AG08396 (cell line): ENCODE data around the gene SLC25A24.
"Not testable (repeated sequence)": the region's sequence is repeated elsewhere in the genome, so short reads cannot be mapped to it uniquely, and the experiment has no call there.

Experiments
- DNase-seq: peaks from one replicate; pipeline ENCODE4 v3.0.0; 2012; ENCODE audit warnings: low spot score, mixed read lengths

The SLC25A24 gene

DNA sequence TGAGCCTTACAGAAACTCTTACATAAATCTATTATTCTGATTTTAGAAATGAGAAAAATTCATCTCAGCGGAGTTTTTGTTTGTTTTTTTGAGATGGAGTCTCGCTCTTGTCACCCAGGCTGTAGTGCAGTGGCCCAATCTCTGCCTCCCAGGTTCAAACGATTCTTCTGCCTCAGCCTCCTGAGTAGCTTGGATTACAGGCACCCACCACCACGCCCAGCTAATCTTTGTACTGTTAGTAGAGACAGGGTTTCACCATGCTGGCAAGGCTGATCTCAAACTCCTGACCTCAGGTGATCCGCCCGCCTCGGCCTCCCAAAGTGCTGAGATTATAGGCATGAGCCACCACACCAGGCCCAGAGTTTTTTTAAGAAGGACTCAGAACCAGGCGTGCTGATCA lies 60.6 kb downstream of the SLC25A24 start:
- DNase-seq = not testable (repeated sequence)

DNA sequence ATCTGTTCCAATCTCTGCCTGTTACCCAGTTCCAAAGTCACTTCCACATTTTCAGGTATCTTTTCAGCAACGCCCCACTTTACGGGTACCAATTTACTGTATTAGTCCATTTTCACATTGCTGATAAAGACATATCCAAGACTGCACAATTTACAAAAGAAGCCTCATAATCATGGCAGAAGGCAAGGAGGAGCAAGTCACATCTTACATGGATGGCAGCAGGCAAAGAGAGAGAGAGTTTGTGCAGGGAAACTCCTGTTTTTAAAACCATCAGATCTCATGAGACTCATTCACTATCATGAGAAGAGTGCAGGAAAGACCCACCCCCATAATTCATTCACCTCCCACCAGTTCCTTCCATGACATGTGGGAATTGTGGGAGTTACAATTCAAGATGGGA lies 67.0 kb downstream of the SLC25A24 start:
- not testable (repeated sequence) for DNase-seq

GRCh38 chr1:108132367-108132766 lies 67.8 kb downstream of the SLC25A24 start:
- not testable (repeated sequence) for DNase-seq

- DNase-seq = not testable (repeated sequence)
Observed at GRCh38 chr1:108131281-108131680, 68.9 kb downstream of the SLC25A24 start.

- no peak for DNase-seq
Observed at GRCh38 chr1:108130794-108131193, 69.3 kb downstream of the SLC25A24 start.

DNA sequence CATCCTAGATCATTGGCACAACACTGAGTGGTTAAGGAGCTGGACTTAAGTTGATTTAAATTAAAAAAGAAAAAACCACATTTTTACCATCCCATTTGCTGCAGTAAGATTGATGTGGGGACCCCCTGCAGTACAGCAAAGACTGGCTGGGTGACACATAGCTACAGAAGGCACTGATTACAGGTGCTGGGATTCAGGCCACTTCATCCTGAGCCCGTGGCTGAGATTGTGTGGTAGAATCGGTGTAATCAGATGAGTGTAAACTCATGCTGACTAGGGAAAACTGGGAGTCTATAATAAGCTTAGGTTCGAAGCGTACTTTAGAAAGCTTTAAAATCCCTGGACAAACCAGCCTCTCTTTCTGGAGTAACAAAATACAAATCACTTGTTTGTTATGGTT lies 70.1 kb downstream of the SLC25A24 start:
- no peak for DNase-seq

- peak; percentile 74 for DNase-seq
Observed at GRCh38 chr1:108125312-108126138, 74.6 kb downstream of the SLC25A24 start.

DNA sequence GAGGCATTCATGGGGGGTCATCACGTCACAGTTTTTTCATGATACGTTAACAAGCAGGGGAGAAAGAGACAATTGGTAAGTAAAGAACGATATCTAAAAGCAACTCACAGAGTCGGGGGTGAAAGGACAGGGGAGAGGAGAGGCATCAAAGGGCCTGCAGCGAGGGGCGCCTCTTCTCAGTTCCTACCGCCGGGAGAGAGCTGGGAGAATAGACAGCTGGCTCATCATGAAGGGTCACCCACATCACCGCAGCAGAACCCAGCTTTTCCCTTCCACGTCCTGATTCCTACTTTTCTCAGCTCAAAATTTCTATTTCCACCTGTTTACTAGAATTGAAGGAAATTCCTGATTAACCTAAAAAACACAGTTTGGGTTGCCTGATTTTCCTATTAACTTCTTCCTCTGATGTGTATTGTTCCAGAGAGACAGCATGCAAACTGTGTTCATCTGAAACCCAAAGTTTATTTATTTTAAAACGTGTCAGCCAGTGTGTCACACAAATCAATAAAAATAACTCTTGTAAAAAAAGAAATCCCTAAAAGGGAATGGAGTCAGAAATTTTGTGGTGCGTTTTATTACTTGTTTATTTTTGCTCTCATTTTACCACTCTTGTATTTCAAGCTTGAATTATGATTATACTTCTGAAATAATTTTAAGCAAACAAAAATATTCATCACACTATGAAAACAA lies 75.4 kb downstream of the SLC25A24 start:
- no peak for DNase-seq

DNA sequence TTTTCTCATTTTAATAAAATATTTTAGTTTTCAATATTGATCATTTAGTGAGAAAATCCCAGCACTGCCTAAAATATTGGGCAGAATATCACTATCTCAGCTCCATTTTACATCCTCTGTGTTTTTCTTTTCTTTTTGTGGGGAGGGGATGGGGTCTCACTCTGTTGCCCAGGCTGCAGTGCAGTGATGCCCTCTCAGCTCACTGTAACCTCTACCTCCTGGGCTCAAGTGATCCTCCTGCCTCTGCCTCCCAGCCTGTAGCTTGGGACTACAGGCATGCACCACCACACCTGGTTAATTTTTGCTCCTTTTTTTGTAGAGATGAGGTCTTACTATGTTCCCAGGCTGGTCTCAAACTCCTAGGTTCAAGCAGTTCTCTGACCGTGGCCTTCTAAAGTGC lies 76.1 kb downstream of the SLC25A24 start:
- DNase-seq = no peak

DNA sequence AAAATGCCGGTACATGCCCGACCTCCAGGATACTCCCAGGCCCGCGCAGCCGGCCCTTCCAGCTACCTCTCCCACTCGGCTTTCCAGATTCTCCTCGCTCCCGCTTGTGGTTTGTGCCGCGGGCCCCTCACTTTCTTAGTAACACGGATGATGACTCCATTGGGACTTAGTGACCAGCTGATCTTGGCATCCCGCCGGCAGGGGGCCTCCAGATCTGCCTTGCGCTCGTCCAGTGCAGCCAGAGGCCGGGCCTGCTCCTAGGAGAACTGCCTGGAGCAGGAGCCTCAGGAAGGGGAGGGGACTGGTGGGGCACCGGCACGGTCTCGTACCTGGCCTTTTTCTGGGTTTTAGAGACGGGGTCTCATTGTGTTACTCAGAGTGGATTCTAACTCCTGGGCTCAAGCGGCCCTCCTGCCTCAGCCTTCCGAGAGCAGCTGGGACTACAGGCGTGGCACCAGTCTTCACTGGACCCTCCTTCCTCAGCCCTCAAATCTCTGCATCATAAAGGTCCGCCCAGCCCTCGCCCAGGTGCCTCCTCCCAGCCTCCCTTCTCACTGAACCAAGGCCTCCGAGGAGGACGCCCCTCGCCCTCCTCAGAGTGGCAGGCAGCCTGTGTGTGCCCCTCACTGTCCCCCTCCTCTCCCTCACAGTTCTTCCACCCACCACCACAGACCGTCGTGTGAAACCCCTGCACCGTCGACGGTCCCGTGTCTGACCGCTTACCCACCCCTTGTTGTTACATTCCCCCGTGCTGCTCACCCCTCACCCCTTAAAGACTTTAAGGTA lies 78.6 kb downstream of the SLC25A24 start:
- no peak for DNase-seq

DNA sequence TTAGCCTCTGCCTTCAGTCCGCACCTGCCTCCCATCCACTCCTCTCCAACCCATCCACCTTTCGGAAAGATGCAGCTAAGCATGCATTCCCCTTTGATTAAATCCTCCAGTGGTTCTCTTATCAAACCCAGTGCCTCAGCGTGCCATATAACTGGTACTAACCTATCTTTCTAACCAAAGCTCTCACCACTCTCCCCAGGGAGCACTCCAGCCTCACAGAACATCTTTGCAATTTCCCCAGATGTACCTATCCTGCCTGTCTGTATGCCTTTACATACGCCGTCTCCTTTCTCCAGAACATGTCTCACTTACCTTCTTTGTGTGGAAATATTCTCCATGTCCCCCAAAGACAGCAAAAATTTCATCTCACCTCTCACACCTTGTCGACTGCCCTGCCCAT lies 80.0 kb downstream of the SLC25A24 start:
- DNase-seq = no peak

DNA sequence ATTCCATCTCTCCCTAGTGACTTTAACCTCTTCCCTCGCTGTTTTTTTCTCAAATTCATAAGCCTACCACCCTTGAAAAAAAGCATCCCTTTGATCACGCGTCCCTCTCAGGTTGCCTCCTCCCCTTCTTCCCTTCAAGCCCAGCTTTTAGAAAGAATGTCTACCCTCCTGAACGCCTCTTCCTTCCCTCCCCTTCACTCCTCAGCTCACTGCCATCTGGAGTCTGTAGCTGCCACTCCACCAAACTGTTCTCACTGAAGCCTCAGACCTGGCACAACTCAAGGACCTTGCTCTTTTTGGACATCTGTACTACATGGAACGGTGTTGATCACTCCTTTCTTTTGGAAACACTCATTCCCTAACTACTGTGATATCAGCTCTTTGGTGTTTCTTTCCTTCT lies 80.6 kb downstream of the SLC25A24 start:
- DNase-seq = no peak

GRCh38 chr1:108117945-108118902 lies 81.9 kb downstream of the SLC25A24 start:
- DNase-seq = peak; percentile 65

DNA sequence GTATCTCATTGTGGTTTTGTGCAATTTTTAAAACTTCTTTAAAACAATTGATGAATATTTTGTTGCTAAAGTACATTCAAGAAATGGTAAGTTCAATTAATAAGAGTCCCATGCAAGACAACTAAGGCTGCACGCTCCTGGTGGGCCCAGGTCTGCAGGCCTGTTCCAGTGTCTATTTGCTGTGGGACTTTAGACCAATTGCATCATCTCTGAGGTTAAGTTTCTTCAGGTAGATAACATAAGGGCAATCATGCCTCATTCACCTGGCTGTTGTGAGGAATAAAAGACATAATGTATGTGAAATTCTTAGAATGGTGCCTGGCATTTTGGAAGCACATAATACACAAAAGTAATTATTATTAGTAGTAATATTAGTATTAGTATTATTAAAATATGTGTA lies 82.9 kb downstream of the SLC25A24 start:
- no peak for DNase-seq

DNA sequence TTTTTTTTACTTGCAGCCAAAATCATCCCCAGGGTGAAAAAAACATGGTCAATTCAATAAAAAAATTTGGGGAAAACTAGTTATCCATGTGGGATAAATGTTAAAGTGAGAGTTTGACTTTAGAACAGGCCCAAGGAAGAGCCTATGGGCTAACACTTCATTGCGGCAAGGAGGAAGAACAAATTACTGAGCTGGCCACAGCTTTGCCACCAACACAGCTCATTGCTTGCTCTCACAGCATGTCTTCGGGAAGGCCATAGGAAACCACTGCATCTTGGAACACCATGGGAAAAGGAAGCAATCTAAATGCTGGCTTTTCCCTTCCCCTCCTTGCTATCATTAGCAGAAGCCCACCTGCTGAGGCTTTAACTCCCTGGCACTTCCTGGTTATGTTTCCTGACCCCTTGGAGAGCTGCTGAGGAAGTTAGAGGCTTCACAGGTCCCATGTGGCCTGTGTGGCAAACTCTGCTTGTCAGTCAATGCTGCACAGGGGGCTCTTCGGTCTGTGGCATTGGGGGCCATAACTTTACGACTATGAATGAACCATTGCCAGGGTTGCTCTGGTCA lies 86.0 kb downstream of the SLC25A24 start:
- no peak for DNase-seq

DNA sequence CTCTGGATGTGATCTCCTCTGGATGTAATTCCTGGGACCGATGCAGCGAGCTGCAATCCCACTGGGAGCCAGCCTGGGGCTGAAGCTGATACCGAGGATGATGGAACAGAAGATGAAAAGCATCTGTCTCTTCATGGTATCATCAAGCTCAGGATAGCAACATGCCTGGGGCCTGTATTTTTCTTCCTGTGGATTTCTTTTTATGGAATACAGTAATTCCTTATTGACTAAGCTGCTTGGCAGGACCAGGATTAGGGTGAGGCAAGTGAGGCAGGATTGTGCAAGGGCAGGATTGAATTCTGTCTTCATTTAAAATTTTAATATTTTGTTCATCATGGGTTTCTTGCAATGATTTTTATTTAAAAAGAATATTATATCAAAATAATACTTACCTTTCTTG lies 86.6 kb downstream of the SLC25A24 start:
- no peak for DNase-seq

GRCh38 chr1:108109295-108109973 lies 90.7 kb downstream of the SLC25A24 start:
- DNase-seq = no peak

DNA sequence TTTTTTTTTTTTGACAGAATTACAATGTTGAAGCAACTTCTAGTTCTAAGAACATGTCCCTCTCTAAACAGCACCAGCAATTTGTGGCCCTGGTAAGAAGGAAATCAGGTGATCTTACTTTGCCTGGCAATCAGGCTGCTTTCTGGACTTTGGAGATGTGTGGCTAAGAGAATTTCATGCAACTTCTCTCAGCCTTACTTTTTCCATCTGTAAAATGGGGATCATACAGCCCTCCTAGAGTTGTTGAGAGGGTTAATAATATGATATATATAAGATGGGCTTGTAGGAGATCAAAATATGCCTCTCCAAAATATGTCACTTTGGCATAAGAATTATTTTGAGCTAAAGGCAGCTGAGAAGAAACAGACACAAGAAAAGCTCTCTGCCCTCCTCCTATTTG lies 92.0 kb downstream of the SLC25A24 start:
- DNase-seq = no peak

DNA sequence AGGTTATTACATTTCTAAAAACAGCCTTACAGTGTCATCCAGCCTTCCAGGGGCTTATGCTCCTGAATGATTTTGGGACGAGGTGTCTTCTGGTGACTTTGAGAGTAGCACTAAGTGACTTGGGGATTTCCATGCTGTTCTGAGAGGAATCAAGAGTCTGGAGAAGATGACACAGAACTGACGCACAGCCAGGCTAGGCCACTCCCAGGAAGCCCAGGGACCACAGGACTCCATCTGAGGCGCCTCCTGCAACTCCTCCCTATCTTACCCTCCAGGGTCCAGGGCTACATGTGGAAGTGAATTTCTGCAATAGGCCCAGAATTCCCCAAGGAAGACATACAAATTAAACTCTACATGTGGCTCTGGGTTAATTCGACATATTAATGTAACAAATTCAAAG lies 92.5 kb downstream of the SLC25A24 start:
- peak; percentile 43 for DNase-seq

DNA sequence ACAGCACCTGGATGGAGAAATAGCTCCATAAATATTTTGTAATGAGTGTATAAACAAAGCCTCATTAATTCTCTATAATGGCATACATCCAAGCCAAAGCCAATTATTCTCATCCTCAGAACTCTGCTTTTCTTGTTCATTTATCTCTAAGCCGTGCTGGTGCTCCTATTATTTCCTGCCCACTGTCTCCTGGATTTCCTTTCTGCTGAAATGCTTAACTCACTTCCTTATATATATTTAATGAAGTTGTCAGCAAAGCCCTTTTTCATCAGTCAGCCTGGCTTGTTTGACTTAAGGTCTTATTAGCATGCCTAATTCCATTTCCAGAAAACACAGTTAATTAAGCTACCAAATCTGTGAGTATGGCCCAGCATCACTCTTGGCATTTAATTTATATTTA lies 93.4 kb downstream of the SLC25A24 start:
- DNase-seq = no peak

GRCh38 chr1:108100148-108100547 lies 100.0 kb downstream of the SLC25A24 start:
- DNase-seq = no peak
